ENCODE results near the gene TMED10.
A peak's percentile ranks its signal among the peaks of the same experiment; 100 is the strongest.

The TMED10 gene

DNA sequence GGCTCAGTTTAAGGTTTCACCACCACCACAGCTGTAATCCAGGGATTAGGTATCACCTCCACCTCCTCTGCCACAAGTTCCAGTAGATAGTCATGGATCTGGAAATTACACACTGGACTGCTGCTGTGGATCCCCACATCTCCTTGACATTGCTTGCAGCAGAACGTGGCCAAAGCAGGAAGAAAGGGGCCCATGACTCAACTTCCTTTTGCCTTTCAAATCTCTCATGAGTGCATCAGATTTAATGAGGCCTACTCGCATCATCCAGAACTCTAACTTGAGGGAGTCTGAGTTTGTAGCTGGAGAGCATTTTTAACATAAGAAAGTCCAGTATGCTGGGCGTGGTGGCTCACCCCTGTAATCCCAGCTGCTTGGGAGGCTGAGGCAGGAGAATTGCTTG, 29.2 kb upstream of the TMED10 start:
- Mint-ChIP-seq H3K27me3 (peaks cover 0 to 2% of the 10 kb centered on the region in 2 donors), H3K27ac (peak overlapping the region; percentile 65 to 69), H3K36me3 (ENCODE audit: insufficient read depth) (no peaks in the 10 kb centered on the region), H3K4me1 (ENCODE audit: low read depth in 2 of 2) (peaks cover 5 to 10% of the 10 kb centered on the region in 2 donors), H3K4me3 (no peak overlapping the region), H3K9me3 (no peaks in the 10 kb centered on the region)
- ATAC-seq (replicated peaks) (peak; percentile 33), DNase-seq (no peak)

DNA sequence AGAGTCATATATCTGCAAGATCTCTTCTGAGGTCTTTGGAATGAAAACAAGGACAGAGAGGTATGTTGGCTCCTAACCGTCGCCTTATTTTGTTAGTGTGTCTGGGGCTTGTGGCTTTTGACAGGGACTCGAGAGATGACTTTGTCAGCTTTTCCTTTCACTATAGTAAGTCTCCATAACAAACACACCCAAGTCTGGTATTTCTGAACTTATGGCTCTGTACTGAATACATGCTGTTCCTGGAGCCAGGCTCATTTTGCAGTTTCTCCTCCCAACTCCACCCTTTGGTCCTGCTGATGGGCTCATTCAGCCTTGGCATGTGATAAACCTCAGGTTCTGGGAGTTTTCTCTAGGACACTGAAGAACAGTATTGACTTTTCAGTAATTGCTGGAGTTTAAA, 27.7 kb upstream of the TMED10 start:
- Mint-ChIP-seq H3K4me1 (ENCODE audit: low read depth in 2 of 2) (peaks cover 8 to 10% of the 10 kb centered on the region in 2 donors), H3K27me3 (peaks cover 0 to 5% of the 10 kb centered on the region in 2 donors), H3K4me3 (no peak overlapping the region), H3K36me3 (ENCODE audit: insufficient read depth) (no peaks in the 10 kb centered on the region), H3K27ac (peak overlapping the region in 1 of 2 donors; percentile 41), H3K9me3 (no peaks in the 10 kb centered on the region)
- ATAC-seq (replicated peaks) (no peak), DNase-seq (no peak)

- H3K27me3 Mint-ChIP-seq: peaks cover 0 to 5% of the 10 kb centered on the region in 2 donors
Observed at GRCh38 chr14:75202657-75203056, 26.2 kb upstream of the TMED10 start.

GRCh38 chr14:75201087-75201486, 24.7 kb upstream of the TMED10 start:
- peaks cover 0 to 5% of the 10 kb centered on the region in 2 donors for H3K27me3 Mint-ChIP-seq
- H3K4me3 Mint-ChIP-seq: no peak overlapping the region
- H3K9me3 Mint-ChIP-seq: no peaks in the 10 kb centered on the region
- ATAC-seq (replicated peaks): no peak
- peaks cover 2% of the 10 kb centered on the region for H3K36me3 Mint-ChIP-seq (ENCODE audit: insufficient read depth)
- H3K27ac Mint-ChIP-seq: no peak overlapping the region
- DNase-seq: no peak
- H3K4me1 Mint-ChIP-seq (ENCODE audit: low read depth in 2 of 2): peaks cover 8 to 11% of the 10 kb centered on the region in 2 donors

More at GRCh38 chr14:75202657-75203056, 26.2 kb upstream of the TMED10 start:
- no peak for ATAC-seq (replicated peaks)
- no peak for DNase-seq
- H3K27ac Mint-ChIP-seq: no peak overlapping the region
- H3K36me3 Mint-ChIP-seq (ENCODE audit: insufficient read depth): no peaks in the 10 kb centered on the region
- H3K9me3 Mint-ChIP-seq: no peaks in the 10 kb centered on the region
- H3K4me3 Mint-ChIP-seq: no peak overlapping the region
- peaks cover 8 to 10% of the 10 kb centered on the region in 2 donors for H3K4me1 Mint-ChIP-seq (ENCODE audit: low read depth in 2 of 2)

DNA sequence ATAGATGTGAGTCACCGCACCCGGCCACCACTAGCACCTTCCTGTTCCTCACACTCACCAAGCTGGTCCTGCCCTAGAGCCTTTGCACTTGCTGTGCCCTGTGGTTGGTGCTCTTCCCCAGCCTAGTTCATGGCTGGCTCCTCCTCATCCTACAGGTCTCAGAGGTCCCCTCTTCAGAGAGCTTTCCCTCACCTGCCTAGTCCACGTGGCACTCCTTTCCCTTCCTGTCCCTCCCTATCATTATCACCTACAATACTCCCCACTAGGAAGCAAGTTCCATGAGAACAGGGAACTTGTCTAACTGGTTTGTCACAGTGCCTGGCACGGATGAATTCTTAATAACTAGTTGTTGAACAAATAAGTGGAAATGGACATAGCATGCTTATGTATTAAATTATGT, 24.0 kb upstream of the TMED10 start:
- peaks cover 2% of the 10 kb centered on the region for H3K36me3 Mint-ChIP-seq (ENCODE audit: insufficient read depth)
- H3K27me3 Mint-ChIP-seq: peaks cover 0 to 5% of the 10 kb centered on the region in 2 donors
- H3K4me3 Mint-ChIP-seq: no peak overlapping the region
- no peaks in the 10 kb centered on the region for H3K9me3 Mint-ChIP-seq
- H3K4me1 Mint-ChIP-seq (ENCODE audit: low read depth in 2 of 2): peaks cover 1 to 8% of the 10 kb centered on the region in 2 donors
- DNase-seq: no peak
- no peak for ATAC-seq (replicated peaks)
- no peak overlapping the region for H3K27ac Mint-ChIP-seq

GRCh38 chr14:75198291-75198933, 22.0 kb upstream of the TMED10 start:
- Mint-ChIP-seq H3K4me3 (no peak overlapping the region), H3K27ac (no peak overlapping the region), H3K9me3 (no peaks in the 10 kb centered on the region), H3K4me1 (ENCODE audit: low read depth in 2 of 2) (peaks cover 0 to 7% of the 10 kb centered on the region in 2 donors), H3K36me3 (ENCODE audit: insufficient read depth) (peaks cover 2% of the 10 kb centered on the region), H3K27me3 (peaks cover 0 to 5% of the 10 kb centered on the region in 2 donors)
- DNase-seq (no peak), ATAC-seq (replicated peaks) (no peak)

DNA sequence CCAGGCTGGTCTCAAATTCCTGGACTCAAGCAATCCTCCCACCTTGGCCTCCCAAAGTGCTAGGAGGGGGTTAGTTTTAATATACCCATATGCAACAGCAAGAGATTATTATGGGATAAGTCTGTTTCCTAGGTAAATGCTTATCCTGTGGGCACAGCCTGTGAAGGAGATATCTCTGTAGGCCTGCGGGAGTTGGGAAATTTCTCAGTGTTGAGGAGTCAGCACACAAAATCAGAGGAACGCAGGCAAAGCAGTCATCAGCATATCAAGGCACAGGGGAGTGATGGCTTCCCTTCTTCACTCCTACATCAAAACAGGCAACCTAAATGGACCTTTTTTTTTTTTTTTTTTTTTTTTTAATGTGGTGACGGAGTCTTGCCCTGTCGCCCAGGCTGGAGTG, 20.9 kb upstream of the TMED10 start:
- ATAC-seq (replicated peaks) (no peak), DNase-seq (no peak)
- Mint-ChIP-seq H3K9me3 (no peaks in the 10 kb centered on the region), H3K4me1 (ENCODE audit: low read depth in 2 of 2) (peaks cover 0 to 7% of the 10 kb centered on the region in 2 donors), H3K27me3 (peaks cover 0 to 5% of the 10 kb centered on the region in 2 donors), H3K36me3 (ENCODE audit: insufficient read depth) (peaks cover 2% of the 10 kb centered on the region), H3K27ac (no peak overlapping the region), H3K4me3 (no peak overlapping the region)

- H3K4me1 Mint-ChIP-seq (ENCODE audit: low read depth in 2 of 2): peaks cover 0 to 7% of the 10 kb centered on the region in 2 donors
- peaks cover 2% of the 10 kb centered on the region for H3K36me3 Mint-ChIP-seq (ENCODE audit: insufficient read depth)
- H3K4me3 Mint-ChIP-seq: no peak overlapping the region
- H3K27me3 Mint-ChIP-seq: peaks cover 0 to 5% of the 10 kb centered on the region in 2 donors
- DNase-seq (no peak), ATAC-seq (replicated peaks) (peak; percentile 26)
- H3K27ac Mint-ChIP-seq: peak overlapping the region; percentile 1 to 37
- H3K9me3 Mint-ChIP-seq: no peaks in the 10 kb centered on the region
Observed at GRCh38 chr14:75196468-75196867, 20.1 kb upstream of the TMED10 start.

DNA sequence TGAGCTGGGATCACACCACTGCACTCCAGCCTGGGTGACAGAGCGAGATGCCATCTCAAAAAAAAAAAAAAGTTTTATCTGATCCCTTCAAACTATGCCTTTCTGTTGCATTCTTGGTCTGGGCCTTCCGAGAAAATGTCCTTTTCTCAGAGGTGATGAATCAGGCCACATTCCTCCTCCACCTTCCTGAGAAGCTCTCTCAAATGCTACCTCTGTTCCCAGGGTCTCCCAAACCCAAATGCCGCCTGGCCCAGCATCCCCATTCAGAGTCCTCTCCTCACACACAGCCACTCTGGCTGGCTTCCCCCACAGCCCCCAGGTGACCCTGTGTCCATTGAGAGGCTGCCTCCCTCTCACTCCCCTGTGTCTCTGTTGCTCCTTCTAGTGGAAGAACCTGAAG, 19.7 kb upstream of the TMED10 start:
- Mint-ChIP-seq H3K9me3 (no peaks in the 10 kb centered on the region), H3K36me3 (ENCODE audit: insufficient read depth) (peaks cover 2% of the 10 kb centered on the region), H3K27ac (peak overlapping the region; percentile 1 to 37), H3K4me3 (no peak overlapping the region), H3K27me3 (peaks cover 0 to 5% of the 10 kb centered on the region in 2 donors), H3K4me1 (ENCODE audit: low read depth in 2 of 2) (peaks cover 0 to 7% of the 10 kb centered on the region in 2 donors)
- no peak for DNase-seq
- ATAC-seq (replicated peaks): no peak

- Mint-ChIP-seq H3K4me3 (no peak overlapping the region), H3K4me1 (ENCODE audit: low read depth in 2 of 2) (peaks cover 0 to 5% of the 10 kb centered on the region in 2 donors), H3K27ac (no peak overlapping the region), H3K9me3 (no peaks in the 10 kb centered on the region), H3K36me3 (ENCODE audit: insufficient read depth) (no peaks in the 10 kb centered on the region), H3K27me3 (peaks cover 6 to 10% of the 10 kb centered on the region in 2 donors)
- ATAC-seq (replicated peaks): no peak
- no peak for DNase-seq
Observed at GRCh38 chr14:75191100-75191499, 14.7 kb upstream of the TMED10 start.

GRCh38 chr14:75190023-75190422, 13.6 kb upstream of the TMED10 start:
- Mint-ChIP-seq H3K27me3 (peaks cover 11 to 13% of the 10 kb centered on the region in 2 donors), H3K9me3 (no peaks in the 10 kb centered on the region), H3K4me3 (no peak overlapping the region), H3K4me1 (ENCODE audit: low read depth in 2 of 2) (peaks cover 0 to 4% of the 10 kb centered on the region in 2 donors), H3K36me3 (ENCODE audit: insufficient read depth) (no peaks in the 10 kb centered on the region), H3K27ac (no peak overlapping the region)
- DNase-seq: no peak
- no peak for ATAC-seq (replicated peaks)

- Mint-ChIP-seq H3K27me3 (peaks cover 11 to 13% of the 10 kb centered on the region in 2 donors), H3K4me1 (ENCODE audit: low read depth in 2 of 2) (peaks cover 0 to 4% of the 10 kb centered on the region in 2 donors), H3K9me3 (no peaks in the 10 kb centered on the region), H3K36me3 (ENCODE audit: insufficient read depth) (no peaks in the 10 kb centered on the region), H3K4me3 (no peak overlapping the region), H3K27ac (no peak overlapping the region)
- ATAC-seq (replicated peaks) (peak; percentile 51), DNase-seq (no peak)
Observed at GRCh38 chr14:75188520-75189268, 12.3 kb upstream of the TMED10 start.

GRCh38 chr14:75188086-75188485, 11.7 kb upstream of the TMED10 start:
- Mint-ChIP-seq H3K4me1 (ENCODE audit: low read depth in 2 of 2) (peaks cover 0 to 4% of the 10 kb centered on the region in 2 donors), H3K27me3 (peaks cover 11 to 13% of the 10 kb centered on the region in 2 donors), H3K9me3 (no peaks in the 10 kb centered on the region), H3K36me3 (ENCODE audit: insufficient read depth) (no peaks in the 10 kb centered on the region), H3K27ac (no peak overlapping the region), H3K4me3 (no peak overlapping the region)
- ATAC-seq (replicated peaks) (no peak), DNase-seq (no peak)

GRCh38 chr14:75186953-75187352, 10.5 kb upstream of the TMED10 start:
- Mint-ChIP-seq H3K4me1 (ENCODE audit: low read depth in 2 of 2) (peaks cover 0 to 4% of the 10 kb centered on the region in 2 donors), H3K36me3 (ENCODE audit: insufficient read depth) (no peaks in the 10 kb centered on the region), H3K4me3 (no peak overlapping the region), H3K9me3 (no peaks in the 10 kb centered on the region), H3K27ac (no peak overlapping the region), H3K27me3 (peaks cover 11 to 13% of the 10 kb centered on the region in 2 donors)
- DNase-seq: no peak
- no peak for ATAC-seq (replicated peaks)

Data from effector memory CD8-positive, alpha-beta T cell (primary cell).